ENCODE results near the gene C2orf69.

GRCh38 chr2:199972088-199972626 lies 61.1 kb downstream of the C2orf69 start:
- TF ChIP-seq CTCF (IDR thresholded peaks at IDR 0.05 in 2 of 3, conservative IDR thresholded peaks at IDR 0.05 in 1 of 3; ENCODE audit: borderline replicate concordance in 1 of 3, insufficient read depth in 1 of 3, low read depth in 2 of 3, low read length in 2 of 3) (no peak), EZH2 (IDR thresholded peaks at IDR 0.05) (no peak), POLR2A (IDR thresholded peaks at IDR 0.05; ENCODE audit: borderline replicate concordance, extremely low read depth, insufficient read depth, insufficient read length) (no peak), TCF7L2 (IDR thresholded peaks at IDR 0.05; ENCODE audit: borderline replicate concordance, extremely low read depth, insufficient read depth, insufficient read length) (no peak), CEBPB (IDR thresholded peaks at IDR 0.05; ENCODE audit: low read depth) (no peak), POLR2AphosphoS5 (IDR thresholded peaks at IDR 0.05; ENCODE audit: low read depth, low read length) (no peak), REST (IDR thresholded peaks at IDR 0.05; ENCODE audit: low read depth) (no peak), ZBTB33 (IDR thresholded peaks at IDR 0.05; ENCODE audit: extremely low read depth, insufficient replicate concordance, low read length) (no peak), RAD21 (IDR thresholded peaks at IDR 0.05; ENCODE audit: low read depth) (no peak), ATF3 (IDR thresholded peaks at IDR 0.05) (no peak), MAX (IDR thresholded peaks at IDR 0.05) (no peak)

Measured in HCT116 (cell line).